ENCODE results near the gene GCM1. TPM values are rescaled to one million over a fixed set of nuclear protein-coding genes. Genes with fewer than 3 reads are reported as not detected.

GCM1 gene
- polyA plus RNA-seq, 4 donors = 0.10 to 0.19 (median 0.15) TPM; not detected in 1

GRCh38 chr6:53111865-53112264 lies 36.8 kb downstream of the GCM1 start:
- no peak for DNase-seq (ENCODE audit: low read depth in 4 of 4, low spot score in 3 of 4)

DNA sequence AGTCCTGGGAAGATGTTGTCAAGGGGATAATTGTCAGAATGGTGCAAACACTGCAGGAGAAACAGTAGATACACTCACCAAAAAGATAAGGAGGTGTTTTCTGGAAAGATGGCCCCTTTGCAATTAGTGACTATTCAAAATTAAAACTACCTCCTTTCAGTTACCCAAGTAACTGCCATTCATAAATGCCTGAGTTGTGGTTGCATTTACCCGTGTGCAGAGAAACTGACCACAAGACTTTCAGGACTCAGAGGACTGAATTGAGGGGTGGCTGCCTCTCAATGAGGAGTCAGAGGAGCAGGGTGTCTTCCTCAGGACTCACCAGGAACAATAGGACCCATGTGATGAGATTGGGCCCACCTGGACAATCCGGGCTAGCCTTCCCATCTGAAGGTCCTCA lies 39.0 kb downstream of the GCM1 start:
- DNase-seq (ENCODE audit: low read depth in 4 of 4, low spot score in 3 of 4) = no peak

- no peak for DNase-seq (ENCODE audit: low read depth in 4 of 4, low spot score in 3 of 4)
Observed at GRCh38 chr6:53107091-53107490, 41.5 kb downstream of the GCM1 start.

DNA sequence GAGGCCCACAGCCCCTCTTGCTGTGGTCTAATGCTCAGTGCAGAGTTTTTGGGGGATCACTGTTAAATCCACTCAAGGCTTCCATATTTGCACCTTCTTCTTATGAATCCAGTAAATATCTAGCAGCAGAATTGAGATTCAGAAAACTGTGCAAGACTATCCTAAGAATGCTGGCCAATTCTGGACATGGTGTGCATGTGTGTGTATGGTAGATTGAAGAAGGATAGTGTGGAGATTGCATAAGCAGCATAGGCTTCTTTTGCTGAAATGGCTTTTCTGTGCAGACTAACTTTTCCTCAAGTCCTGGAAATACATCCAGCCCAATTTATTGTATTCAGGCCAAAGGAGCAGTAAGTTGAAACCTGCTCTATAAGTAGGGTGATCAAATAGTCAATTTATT lies 43.7 kb downstream of the GCM1 start:
- no peak for DNase-seq (ENCODE audit: low read depth in 4 of 4, low spot score in 3 of 4)

DNA sequence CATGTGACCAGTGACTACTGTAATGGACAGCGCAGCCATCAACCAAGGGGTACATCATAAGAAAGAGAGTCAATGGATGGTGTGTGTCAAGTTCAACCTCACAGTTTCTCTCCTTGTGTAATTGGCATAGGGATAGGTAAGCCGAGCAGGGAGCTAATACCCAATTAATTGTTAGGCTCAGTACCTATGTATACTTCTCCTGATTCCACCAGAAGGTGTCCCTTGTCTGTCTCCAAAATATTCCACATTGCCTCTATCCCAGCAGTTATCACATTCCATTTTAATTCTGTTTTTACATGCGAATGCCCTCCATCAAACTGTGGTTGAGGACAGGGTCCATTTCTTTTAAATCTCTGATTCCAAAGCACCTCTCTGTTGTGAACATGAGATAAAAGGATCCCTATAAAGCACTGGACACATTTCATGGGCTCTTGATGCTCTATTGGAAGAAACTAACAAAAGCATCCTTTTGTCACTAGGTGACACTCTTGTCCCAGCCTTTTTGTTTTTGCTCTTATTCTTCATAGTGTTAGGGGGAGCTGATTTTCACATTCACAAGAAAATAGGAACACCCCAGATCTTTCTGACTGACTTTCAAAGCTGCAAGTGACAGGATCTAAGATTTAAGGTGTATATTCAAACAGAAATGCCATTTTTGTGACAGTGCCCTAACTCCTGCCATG lies 44.5 kb downstream of the GCM1 start:
- no peak for DNase-seq (ENCODE audit: low read depth in 4 of 4, low spot score in 3 of 4)

- no peak for DNase-seq (ENCODE audit: low read depth in 4 of 4, low spot score in 3 of 4)
Observed at GRCh38 chr6:53101006-53101405, 47.6 kb downstream of the GCM1 start.

DNA sequence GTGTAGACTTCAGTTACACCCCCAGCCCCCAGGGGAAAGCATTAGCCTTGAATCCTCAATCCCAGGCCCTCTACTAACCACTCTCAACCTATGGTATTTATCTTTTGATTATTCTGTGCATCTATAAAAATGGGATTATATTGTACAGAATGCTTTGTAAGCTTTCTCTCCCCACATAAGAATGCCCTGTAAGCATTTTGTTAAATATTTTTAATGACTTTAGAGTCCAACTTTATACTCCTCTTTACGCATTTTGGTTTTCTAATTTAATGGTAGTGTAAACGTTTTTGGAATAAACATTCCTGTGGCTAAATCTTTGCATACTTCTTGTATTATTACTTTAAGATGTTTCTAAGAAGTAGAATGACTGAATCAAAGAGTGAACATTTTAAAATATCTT lies 48.1 kb downstream of the GCM1 start:
- no peak for DNase-seq (ENCODE audit: low read depth in 4 of 4, low spot score in 3 of 4)

- no peak for DNase-seq (ENCODE audit: low read depth in 4 of 4, low spot score in 3 of 4)
Observed at GRCh38 chr6:53095716-53096115, 52.9 kb downstream of the GCM1 start.

- DNase-seq (ENCODE audit: low read depth in 4 of 4, low spot score in 3 of 4) = no peak
Observed at GRCh38 chr6:53095270-53095669, 53.4 kb downstream of the GCM1 start.

GRCh38 chr6:53090576-53090975 lies 58.1 kb downstream of the GCM1 start:
- DNase-seq (ENCODE audit: low read depth in 4 of 4, low spot score in 3 of 4) = no peak

GRCh38 chr6:53089948-53090347 lies 58.7 kb downstream of the GCM1 start:
- DNase-seq (ENCODE audit: low read depth in 4 of 4, low spot score in 3 of 4) = no peak

DNA sequence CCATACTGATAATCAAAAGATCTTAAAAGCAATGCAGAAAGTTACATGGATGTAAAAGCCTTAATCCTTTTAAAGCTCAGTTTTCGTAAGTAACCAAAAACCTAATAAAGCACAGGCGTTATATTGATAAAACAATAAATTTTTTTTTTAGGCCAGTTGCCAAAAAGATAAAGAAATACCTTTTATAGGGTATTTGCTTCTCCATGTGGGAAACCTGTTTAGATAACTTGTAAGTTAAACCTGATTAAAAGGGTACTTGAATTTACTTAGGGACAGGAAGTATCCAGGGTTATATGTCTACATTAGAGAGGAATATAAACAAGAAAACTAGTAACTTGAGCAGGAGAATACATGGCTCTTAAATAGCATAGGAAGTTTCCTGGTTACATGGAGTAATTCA lies 62.3 kb downstream of the GCM1 start:
- no peak for DNase-seq (ENCODE audit: low read depth in 4 of 4, low spot score in 3 of 4)

GRCh38 chr6:53080813-53081212 lies 67.8 kb downstream of the GCM1 start:
- no peak for DNase-seq (ENCODE audit: low read depth in 4 of 4, low spot score in 3 of 4)

Other genes starting within 250 kb of the GCM1 start
- gene GSTA3, start 239.1 kb downstream of the GCM1 start, polyA plus RNA-seq (ENCODE audit: insufficient read length in 4 of 4) = 1 to 10 TPM in 1 of 4 donors, under 1 TPM in 2, not detected in 1; 0.52 to 2.0 (median 0.70) TPM
- gene GSTA4, start 153.6 kb downstream of the GCM1 start, polyA plus RNA-seq (ENCODE audit: insufficient read length in 4 of 4) = 100 to 1,000 TPM in 3 of 4 donors, 10 to 100 TPM in 1; 86.6 to 133 (median 105) TPM
- 10 to 100 TPM; 16.3 to 20.6 (median 18.0) TPM for gene CILK1, start 87.0 kb downstream of the GCM1 start, polyA plus RNA-seq (ENCODE audit: insufficient read length in 4 of 4)
- gene FBXO9, start 83.4 kb downstream of the GCM1 start, polyA plus RNA-seq (ENCODE audit: insufficient read length in 4 of 4) = 100 to 1,000 TPM in 1 of 4 donors, 10 to 100 TPM in 3; 76.2 to 123 (median 95.7) TPM
- gene ELOVL5, start 200.1 kb upstream of the GCM1 start, polyA plus RNA-seq (ENCODE audit: insufficient read length in 4 of 4) = 10 to 100 TPM; 73.9 to 95.5 (median 84.3) TPM